ENCODE results near the gene GSAP. TPM values are rescaled to one million over a fixed set of nuclear protein-coding genes. Genes with fewer than 3 reads are reported as not detected.

The GSAP gene
- polyA plus RNA-seq, 3 donors, result 19.1 to 105 (median 35.6) TPM

- intact Hi-C loops (cut with micrococcal nuclease), result no loop called here
- peaks cover 46 to 65% of the 10 kb centered on the region in 2 donors for H3K36me3 ChIP-seq (replicated peaks in 1 of 2; ENCODE audit: control insufficient read depth in 1 of 2, insufficient read depth in 2 of 2, low read length in 2 of 2)
- peak; percentile 12 to 36 (median 24) for DNase-seq
Measured at GRCh38 chr7:77368974-77369373, 47.2 kb downstream of the GSAP start.

DNA sequence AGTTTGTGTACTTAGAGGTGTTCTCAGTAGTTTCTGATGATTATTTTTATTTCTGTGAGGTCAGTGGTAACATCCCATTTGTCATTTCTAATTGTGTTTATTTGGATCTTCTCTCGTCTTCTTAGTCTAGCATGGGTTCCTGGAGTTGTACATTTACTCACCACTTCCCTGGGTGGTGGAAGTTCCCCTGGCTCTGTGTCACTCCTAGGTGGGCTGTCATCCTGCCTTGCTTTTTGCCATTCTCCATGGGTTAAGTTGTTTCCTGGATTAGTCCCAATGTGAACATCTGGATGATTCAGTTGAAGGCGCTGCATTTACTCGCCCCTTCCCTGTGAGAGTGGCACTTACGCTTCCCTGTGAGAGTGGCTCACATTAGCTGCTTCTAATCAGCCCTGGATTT, 48.2 kb downstream of the GSAP start:
- intact Hi-C loops (cut with micrococcal nuclease), result no loop called here

More at GRCh38 chr7:77368974-77369373, 47.2 kb downstream of the GSAP start:
- H3K4me3 Mint-ChIP-seq, result no peak overlapping the region
- H3K36me3 Mint-ChIP-seq, result peaks cover 56 to 57% of the 10 kb centered on the region in 2 donors
- Histone ChIP-seq H3K4me3 (replicated peaks in 1 of 3; ENCODE audit: low read depth in 2 of 3, low read length in 3 of 3) (no peak overlapping the region), H3K4me1 (ENCODE audit: control insufficient read depth in 1 of 2, insufficient read depth in 2 of 2, low read length in 2 of 2) (no peaks in the 10 kb centered on the region), H3K4me2 (replicated peaks; ENCODE audit: extremely low read depth, low read length, poor library complexity, severe bottlenecking) (no peak overlapping the region), H3K9me3 (replicated peaks in 1 of 2; ENCODE audit: control insufficient read depth in 1 of 2, insufficient read depth in 1 of 2, low read length in 2 of 2) (no peaks in the 10 kb centered on the region), H3K9ac (ENCODE audit: insufficient read depth, low read length, poor library complexity, severe bottlenecking) (no peak overlapping the region), H3K27ac (ENCODE audit: low read depth in 1 of 2, low read length in 2 of 2) (peak overlapping the region in 1 of 2 donors; percentile 44), H3K27me3 (ENCODE audit: control insufficient read depth in 2 of 2, insufficient read depth in 2 of 2, low read length in 2 of 2) (no peaks in the 10 kb centered on the region), H2AFZ (ENCODE audit: insufficient read depth, low read depth, low read length, poor library complexity, severe bottlenecking) (no peak overlapping the region), H3K79me2 (ENCODE audit: insufficient read depth, low read length) (no peaks in the 10 kb centered on the region), H4K20me1 (ENCODE audit: insufficient read depth, low read length) (no peaks in the 10 kb centered on the region)
- H3K4me1 Mint-ChIP-seq, result no peaks in the 10 kb centered on the region
- WGBS (ENCODE audit: insufficient coverage), result no CpG with 5 or more reads among the region's 2 CpGs
- peaks cover 0 to 3% (median 0%) of the 10 kb centered on the region in 7 donors for H3K9me3 Mint-ChIP-seq
- H3K27me3 Mint-ChIP-seq (ENCODE audit: low read depth in 3 of 3), result no peaks in the 10 kb centered on the region
- H3K27ac Mint-ChIP-seq, result no peak overlapping the region
- TF ChIP-seq, protein P1, sequence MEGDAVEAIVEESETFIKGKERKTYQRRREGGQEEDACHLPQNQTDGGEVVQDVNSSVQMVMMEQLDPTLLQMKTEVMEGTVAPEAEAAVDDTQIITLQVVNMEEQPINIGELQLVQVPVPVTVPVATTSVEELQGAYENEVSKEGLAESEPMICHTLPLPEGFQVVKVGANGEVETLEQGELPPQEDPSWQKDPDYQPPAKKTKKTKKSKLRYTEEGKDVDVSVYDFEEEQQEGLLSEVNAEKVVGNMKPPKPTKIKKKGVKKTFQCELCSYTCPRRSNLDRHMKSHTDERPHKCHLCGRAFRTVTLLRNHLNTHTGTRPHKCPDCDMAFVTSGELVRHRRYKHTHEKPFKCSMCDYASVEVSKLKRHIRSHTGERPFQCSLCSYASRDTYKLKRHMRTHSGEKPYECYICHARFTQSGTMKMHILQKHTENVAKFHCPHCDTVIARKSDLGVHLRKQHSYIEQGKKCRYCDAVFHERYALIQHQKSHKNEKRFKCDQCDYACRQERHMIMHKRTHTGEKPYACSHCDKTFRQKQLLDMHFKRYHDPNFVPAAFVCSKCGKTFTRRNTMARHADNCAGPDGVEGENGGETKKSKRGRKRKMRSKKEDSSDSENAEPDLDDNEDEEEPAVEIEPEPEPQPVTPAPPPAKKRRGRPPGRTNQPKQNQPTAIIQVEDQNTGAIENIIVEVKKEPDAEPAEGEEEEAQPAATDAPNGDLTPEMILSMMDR (IDR thresholded peaks at IDR 0.05), result peak; percentile 24

More for the DNA sequence above, 48.2 kb downstream of the GSAP start:
- H3K4me2 ChIP-seq (replicated peaks; ENCODE audit: extremely low read depth, low read length, poor library complexity, severe bottlenecking), result no peak overlapping the region
- H3K79me2 ChIP-seq (ENCODE audit: insufficient read depth, low read length), result no peaks in the 10 kb centered on the region
- H2AFZ ChIP-seq (ENCODE audit: insufficient read depth, low read depth, low read length, poor library complexity, severe bottlenecking), result no peak overlapping the region
- Mint-ChIP-seq H3K27ac (no peak overlapping the region), H3K4me1 (no peaks in the 10 kb centered on the region), H3K36me3 (peaks cover 50 to 53% of the 10 kb centered on the region in 2 donors), H3K27me3 (ENCODE audit: low read depth in 3 of 3) (no peaks in the 10 kb centered on the region), H3K9me3 (peaks cover 0 to 3% (median 0%) of the 10 kb centered on the region in 7 donors), H3K4me3 (no peak overlapping the region)
- H3K36me3 ChIP-seq (replicated peaks in 1 of 2; ENCODE audit: control insufficient read depth in 1 of 2, insufficient read depth in 2 of 2, low read length in 2 of 2), result peaks cover 39 to 61% of the 10 kb centered on the region in 2 donors
- H3K9ac ChIP-seq (ENCODE audit: insufficient read depth, low read length, poor library complexity, severe bottlenecking), result no peak overlapping the region
- no peak for DNase-seq
- no peak overlapping the region for H3K4me3 ChIP-seq (replicated peaks in 1 of 3; ENCODE audit: low read depth in 2 of 3, low read length in 3 of 3)
- no peaks in the 10 kb centered on the region for H4K20me1 ChIP-seq (ENCODE audit: insufficient read depth, low read length)
- no peaks in the 10 kb centered on the region for H3K4me1 ChIP-seq (ENCODE audit: control insufficient read depth in 1 of 2, insufficient read depth in 2 of 2, low read length in 2 of 2)
- no peak overlapping the region for H3K27ac ChIP-seq (ENCODE audit: low read depth in 1 of 2, low read length in 2 of 2)
- TF ChIP-seq, protein P1 (IDR thresholded peaks at IDR 0.05), result no peak
- no peaks in the 10 kb centered on the region for H3K27me3 ChIP-seq (ENCODE audit: control insufficient read depth in 2 of 2, insufficient read depth in 2 of 2, low read length in 2 of 2)
- 94% methylated on average over 3 of the region's 4 CpGs for WGBS (ENCODE audit: insufficient coverage)
- H3K9me3 ChIP-seq (replicated peaks in 1 of 2; ENCODE audit: control insufficient read depth in 1 of 2, insufficient read depth in 1 of 2, low read length in 2 of 2), result no peaks in the 10 kb centered on the region

Data from CD14-positive monocyte (primary cell).